GM13977 (cell line): ENCODE results near the gene CAMK2D.

Source experiments
- DNase-seq: peaks from one replicate; pipeline ENCODE4 v3.0.0; 2012; ENCODE audit warnings: low spot score
- in situ Hi-C: fragments of 300-500 bp; cut with MboI; formaldehyde crosslinking; loops from one replicate; pipeline ENCODE4 v1.12.0; 2022; ENCODE audit warnings: low sequenced_read_pairs, low pct_unique_long_range_greater_than_20kb, mixed read lengths, inconsistent platforms; ENCODE audit not compliant: unreplicated experiment
- TF ChIP-seq, protein P1 (sequence below): IDR thresholded peaks from 2 replicates; pipeline ENCODE4 v1.5.1; 2012; ENCODE audit warnings: mild to moderate bottlenecking, control low read depth; ENCODE audit not compliant: insufficient read depth; ENCODE audit errors: extremely low read depth, missing control alignments

Gene CAMK2D

DNA sequence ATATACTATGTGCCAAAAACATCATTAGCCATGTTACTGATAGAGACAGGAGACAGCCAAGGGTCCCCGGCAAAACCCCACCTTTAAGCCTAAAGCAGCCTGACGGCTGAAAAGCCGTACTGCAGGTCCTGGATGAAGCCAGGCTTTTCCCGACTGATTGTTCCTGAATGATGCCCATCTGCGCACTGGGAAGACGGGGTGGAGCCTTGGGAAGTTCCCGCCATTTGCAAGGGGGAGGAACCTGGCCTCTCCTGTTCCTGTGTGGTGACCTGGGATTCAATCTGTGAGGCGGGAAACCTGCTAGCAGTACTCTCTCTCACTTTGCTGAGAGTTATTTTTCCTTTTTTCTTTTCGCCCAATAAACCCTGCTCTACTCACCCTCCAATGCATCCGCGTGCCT, 15.1 kb upstream of the CAMK2D start:
- TF ChIP-seq, protein P1, sequence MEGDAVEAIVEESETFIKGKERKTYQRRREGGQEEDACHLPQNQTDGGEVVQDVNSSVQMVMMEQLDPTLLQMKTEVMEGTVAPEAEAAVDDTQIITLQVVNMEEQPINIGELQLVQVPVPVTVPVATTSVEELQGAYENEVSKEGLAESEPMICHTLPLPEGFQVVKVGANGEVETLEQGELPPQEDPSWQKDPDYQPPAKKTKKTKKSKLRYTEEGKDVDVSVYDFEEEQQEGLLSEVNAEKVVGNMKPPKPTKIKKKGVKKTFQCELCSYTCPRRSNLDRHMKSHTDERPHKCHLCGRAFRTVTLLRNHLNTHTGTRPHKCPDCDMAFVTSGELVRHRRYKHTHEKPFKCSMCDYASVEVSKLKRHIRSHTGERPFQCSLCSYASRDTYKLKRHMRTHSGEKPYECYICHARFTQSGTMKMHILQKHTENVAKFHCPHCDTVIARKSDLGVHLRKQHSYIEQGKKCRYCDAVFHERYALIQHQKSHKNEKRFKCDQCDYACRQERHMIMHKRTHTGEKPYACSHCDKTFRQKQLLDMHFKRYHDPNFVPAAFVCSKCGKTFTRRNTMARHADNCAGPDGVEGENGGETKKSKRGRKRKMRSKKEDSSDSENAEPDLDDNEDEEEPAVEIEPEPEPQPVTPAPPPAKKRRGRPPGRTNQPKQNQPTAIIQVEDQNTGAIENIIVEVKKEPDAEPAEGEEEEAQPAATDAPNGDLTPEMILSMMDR = no peak
- in situ Hi-C loops = no loop called here
- DNase-seq = no peak

DNA sequence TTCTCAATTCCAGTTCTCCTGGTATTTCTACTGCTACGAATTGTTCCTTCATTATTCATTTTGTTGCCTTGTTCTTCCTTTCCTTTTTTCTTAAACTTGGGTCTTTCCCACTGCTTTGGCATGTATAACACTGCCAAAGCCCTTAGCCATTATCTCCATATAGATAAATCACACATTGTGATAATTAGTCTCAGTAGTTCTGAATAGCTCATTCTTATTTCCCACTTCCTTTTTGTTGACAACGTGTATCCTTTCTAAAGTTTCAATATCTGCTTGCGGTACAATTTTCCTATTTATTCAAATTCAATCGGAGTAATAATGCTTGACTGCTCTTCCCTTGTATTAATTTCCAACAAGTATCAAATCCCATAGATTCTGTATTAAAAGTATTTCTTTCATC, 14.5 kb upstream of the CAMK2D start:
- in situ Hi-C loops = no loop called here
- DNase-seq = no peak
- TF ChIP-seq, protein P1 = no peak

DNA sequence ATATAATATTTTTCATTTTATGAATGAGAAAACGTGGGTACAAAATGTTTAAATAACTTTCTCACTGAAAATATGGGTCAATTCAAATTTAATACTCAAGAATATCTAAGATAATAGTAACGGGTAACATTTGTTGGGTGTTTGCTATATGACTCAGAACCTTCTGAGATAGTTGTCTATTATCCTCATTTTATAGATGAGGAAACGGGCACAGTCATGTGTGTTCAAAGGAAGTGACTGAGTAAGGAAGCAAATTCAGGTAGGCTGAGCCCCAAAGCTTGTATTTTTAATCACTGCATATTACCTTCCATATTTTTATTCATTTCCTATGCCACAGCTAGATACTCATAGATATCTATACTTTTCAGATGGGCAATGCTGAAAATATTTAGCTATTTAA, 12.2 kb upstream of the CAMK2D start:
- TF ChIP-seq, protein P1 = no peak
- no peak for DNase-seq
- in situ Hi-C loops = loop anchor here (25.0 kb wide), 1 partner anchor 386 kb away; no protein-coding TSS in a partner anchor

DNA sequence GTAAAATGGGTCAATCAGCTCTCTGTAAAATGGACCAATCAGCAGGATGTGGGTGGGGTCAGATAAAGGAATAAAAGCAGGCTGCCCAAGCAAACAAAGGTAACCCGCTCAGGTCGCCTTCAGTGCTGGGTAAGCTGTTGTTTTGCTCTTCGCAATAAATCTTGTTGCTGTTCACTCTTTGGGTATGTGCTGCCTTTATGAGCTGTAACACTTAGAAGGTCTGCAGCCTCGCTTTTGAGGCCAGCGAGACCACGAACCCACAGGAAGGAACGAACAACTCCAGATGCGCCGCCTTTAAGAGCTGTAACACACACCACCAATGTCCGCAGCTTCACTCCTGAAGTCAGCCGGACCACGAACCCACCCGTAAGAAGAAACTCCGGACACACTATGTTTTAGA, 11.5 kb upstream of the CAMK2D start:
- TF ChIP-seq, protein P1 = no peak
- DNase-seq = no peak
- in situ Hi-C loops = loop anchor here (25.0 kb wide), 1 partner anchor 386 kb away; no protein-coding TSS in a partner anchor

- DNase-seq = no peak
- TF ChIP-seq, protein P1 = no peak
- in situ Hi-C loops = loop anchor here (25.0 kb wide), 1 partner anchor 385 kb away; no protein-coding TSS in a partner anchor
Measured at GRCh38 chr4:113772319-113772718, 10.8 kb upstream of the CAMK2D start.

DNA sequence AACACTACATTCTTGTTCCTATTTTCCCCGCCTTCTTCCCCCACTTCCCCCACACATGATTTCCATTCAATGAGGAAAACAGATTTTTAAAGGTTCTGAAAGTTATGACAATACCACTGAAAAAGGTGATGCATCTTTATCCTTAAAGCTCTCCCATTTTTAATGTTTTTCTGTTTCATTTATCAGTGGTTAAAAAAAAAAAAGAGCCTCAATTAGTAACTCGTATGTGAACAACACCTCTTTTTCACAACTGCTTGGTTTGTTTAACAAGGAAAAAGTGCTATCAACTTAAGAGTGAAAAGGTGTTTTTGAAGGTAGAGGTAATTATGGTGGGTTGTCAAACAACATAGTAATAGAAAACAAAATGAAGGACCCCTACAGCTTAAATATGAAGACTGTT, 8.2 kb upstream of the CAMK2D start:
- no peak for DNase-seq
- in situ Hi-C loops = loop anchor here (10.0 to 25.0 kb wide), 2 partner anchors 215 to 382 kb away; no protein-coding TSS in a partner anchor
- TF ChIP-seq, protein P1 = no peak
